Left ventricle myocardium inferior (tissue), 1 donor: ENCODE results near the gene CCDC106. TPM values are rescaled to one million over a fixed set of nuclear protein-coding genes. Genes with fewer than 3 reads are reported as not detected.

Source experiments
- DNase-seq: peaks from one replicate; pipeline ENCODE4 v3.0.0-alpha.2; 2020
- H3K27ac ChIP-seq: fragments of 200-600 bp; replicated peaks from 2 replicates; pipeline ENCODE4 v1.8.0; 2021
- H3K27me3 ChIP-seq: fragments of 200-600 bp; 2 replicates; pipeline ENCODE4 v1.8.0; 2021; ENCODE audit warnings: low read depth
- H3K36me3 ChIP-seq: fragments of 200-600 bp; 2 replicates; pipeline ENCODE4 v1.8.0; 2021
- H3K4me1 ChIP-seq: fragments of 200-600 bp; 2 replicates; pipeline ENCODE4 v1.8.0; 2021
- H3K4me3 ChIP-seq: fragments of 200-600 bp; 2 replicates; pipeline ENCODE4 v1.8.0; 2021; ENCODE audit warnings: mild to moderate bottlenecking, moderate library complexity
- H3K9me3 ChIP-seq: fragments of 200-600 bp; replicated peaks from 2 replicates; pipeline ENCODE4 v1.8.0; 2021
- intact Hi-C: fragments of 100-400 bp; cut with micrococcal nuclease; formaldehyde crosslinking; loops from one replicate; pipeline ENCODE4 v1.11.0; 2022
- total RNA-seq: library from RNA; stranded (reverse); fragmentation: NEBNext Ultra II Directional; extraction: Animal tissue kit (Norgen Biotek cat#: 25700); gene quantifications from one replicate; pipeline ENCODE4 v1.2.1, GENCODE V29; 2021
- TF ChIP-seq, protein P1 (sequence below): fragments of 200-600 bp; IDR thresholded peaks from 2 replicates; pipeline ENCODE4 v1.8.0; 2021; ENCODE audit warnings: antibody characterized with exemption, mild to moderate bottlenecking, borderline replicate concordance
- donor health status: DM: no; HTN: yes; CAD: no; lungs with severe emphysema.

Gene CCDC106
- total RNA-seq, 1 donor from 2014 or later: 14.6 TPM

DNA sequence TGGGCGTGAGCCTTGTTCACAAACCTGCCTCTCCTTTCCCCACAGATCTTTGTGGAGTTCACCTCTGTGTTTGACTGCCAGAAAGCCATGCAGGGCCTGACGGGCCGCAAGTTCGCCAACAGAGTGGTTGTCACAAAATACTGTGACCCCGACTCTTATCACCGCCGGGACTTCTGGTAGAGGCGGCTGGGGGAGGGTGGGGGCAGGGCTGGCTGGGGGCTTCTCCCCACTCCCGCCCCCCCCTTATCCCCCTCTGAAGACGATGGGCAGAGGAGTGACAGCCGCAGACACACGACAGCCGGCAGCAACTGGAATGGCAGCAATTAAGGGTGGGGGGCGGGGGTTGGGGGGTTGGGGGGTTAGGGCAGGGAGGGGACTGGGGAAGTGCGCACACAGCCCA is 25.9 kb downstream of the CCDC106 start:
- H3K36me3 ChIP-seq: peaks cover 44% of the 10 kb centered on the region
- no peak for DNase-seq
- TF ChIP-seq, protein P1, sequence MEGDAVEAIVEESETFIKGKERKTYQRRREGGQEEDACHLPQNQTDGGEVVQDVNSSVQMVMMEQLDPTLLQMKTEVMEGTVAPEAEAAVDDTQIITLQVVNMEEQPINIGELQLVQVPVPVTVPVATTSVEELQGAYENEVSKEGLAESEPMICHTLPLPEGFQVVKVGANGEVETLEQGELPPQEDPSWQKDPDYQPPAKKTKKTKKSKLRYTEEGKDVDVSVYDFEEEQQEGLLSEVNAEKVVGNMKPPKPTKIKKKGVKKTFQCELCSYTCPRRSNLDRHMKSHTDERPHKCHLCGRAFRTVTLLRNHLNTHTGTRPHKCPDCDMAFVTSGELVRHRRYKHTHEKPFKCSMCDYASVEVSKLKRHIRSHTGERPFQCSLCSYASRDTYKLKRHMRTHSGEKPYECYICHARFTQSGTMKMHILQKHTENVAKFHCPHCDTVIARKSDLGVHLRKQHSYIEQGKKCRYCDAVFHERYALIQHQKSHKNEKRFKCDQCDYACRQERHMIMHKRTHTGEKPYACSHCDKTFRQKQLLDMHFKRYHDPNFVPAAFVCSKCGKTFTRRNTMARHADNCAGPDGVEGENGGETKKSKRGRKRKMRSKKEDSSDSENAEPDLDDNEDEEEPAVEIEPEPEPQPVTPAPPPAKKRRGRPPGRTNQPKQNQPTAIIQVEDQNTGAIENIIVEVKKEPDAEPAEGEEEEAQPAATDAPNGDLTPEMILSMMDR: no peak
- no peaks in the 10 kb centered on the region for H3K27me3 ChIP-seq
- H3K4me1 ChIP-seq: peaks cover 78% of the 10 kb centered on the region
- no peaks in the 10 kb centered on the region for H3K9me3 ChIP-seq
- H3K27ac ChIP-seq: peak overlapping the region; percentile 27
- intact Hi-C loops: no loop called here
- peak overlapping the region; percentile 93 for H3K4me3 ChIP-seq

DNA sequence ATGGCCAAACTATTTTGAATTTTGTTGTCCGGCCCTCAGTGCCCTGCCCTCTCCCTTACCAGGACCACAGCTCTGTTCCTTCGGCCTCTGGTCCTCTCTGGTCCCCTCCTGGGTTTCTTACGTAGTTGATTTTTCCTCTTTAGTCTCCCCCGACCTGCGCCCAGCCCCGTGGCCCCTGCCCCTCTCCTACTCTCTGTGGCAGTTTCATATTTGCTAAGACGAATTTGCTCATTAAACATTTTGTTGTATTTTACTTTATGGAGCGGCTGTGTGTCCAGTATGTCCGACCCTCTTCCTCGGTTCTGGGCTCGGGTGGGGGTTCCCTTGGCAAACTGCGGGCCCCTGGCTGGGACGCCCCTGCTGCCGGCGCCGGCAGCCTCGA is 26.4 kb downstream of the CCDC106 start:
- H3K36me3 ChIP-seq: peaks cover 44% of the 10 kb centered on the region
- intact Hi-C loops: no loop called here
- peaks cover 84% of the 10 kb centered on the region for H3K4me1 ChIP-seq
- TF ChIP-seq, protein P1: no peak
- no peaks in the 10 kb centered on the region for H3K27me3 ChIP-seq
- H3K27ac ChIP-seq: peak overlapping the region; percentile 97
- H3K9me3 ChIP-seq: no peaks in the 10 kb centered on the region
- peak overlapping the region; percentile 93 for H3K4me3 ChIP-seq
- DNase-seq: no peak

DNA sequence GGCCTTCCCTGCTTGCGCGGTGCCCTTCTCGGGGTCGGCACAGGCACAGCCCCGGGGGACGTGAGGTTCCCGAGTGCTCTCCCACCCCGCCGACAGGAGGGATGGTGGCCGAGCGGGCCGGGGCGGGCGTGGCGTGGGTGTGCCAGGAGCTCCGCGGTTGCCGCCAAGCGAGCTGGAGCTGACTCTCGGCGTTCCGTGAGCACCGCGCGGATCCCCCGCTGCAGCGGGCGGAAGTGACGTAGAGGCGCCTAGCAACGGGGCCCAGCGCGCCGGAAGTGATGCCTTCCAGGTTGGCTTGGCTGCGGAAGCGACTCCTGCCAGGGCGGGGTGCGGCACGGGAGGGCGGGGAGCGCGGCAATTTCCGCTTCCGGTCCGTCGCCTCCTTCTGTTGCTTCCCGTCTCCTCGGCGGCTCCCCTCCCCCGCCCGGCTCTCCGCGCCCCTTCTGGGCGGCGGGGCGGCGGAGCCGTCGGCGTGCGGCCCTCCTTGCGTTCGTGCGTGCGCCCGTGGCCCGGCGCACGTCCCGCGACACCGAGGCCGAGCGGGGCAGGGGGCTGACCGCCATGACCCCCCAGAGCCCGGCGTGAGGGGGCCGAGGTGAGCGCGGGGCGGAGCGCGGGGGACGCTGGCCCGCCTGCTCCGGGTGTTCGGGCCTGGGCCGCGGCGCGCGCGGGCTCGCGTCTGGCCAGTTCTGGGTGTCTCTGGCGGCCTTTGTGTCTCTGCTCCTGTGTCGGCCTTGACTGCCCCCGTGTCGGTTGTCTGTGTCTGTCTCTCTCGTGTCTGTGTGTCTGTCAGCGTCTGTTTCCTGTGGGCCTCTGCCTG is 27.0 kb downstream of the CCDC106 start, which contains the start of gene EPN1:
Gene EPN1, plus strand, starts transcription at position 386 of the 820 bp plus-strand sequence. CDS start 3,402 bp downstream, outside the sequence.
- Histone ChIP-seq H3K4me3 (peak within 1 kb of the TSS; percentile 93), H3K27me3 (no peaks in the 10 kb centered on the region), H3K36me3 (peaks cover 44% of the 10 kb centered on the region), H3K9me3 (no peaks in the 10 kb centered on the region), H3K4me1 (peaks cover 87% of the 10 kb centered on the region), H3K27ac (peak within 1 kb of the TSS; percentile 97)
- peak; percentile 97 for DNase-seq
- intact Hi-C loops: no loop called here
- TF ChIP-seq, protein P1: no peak

DNA sequence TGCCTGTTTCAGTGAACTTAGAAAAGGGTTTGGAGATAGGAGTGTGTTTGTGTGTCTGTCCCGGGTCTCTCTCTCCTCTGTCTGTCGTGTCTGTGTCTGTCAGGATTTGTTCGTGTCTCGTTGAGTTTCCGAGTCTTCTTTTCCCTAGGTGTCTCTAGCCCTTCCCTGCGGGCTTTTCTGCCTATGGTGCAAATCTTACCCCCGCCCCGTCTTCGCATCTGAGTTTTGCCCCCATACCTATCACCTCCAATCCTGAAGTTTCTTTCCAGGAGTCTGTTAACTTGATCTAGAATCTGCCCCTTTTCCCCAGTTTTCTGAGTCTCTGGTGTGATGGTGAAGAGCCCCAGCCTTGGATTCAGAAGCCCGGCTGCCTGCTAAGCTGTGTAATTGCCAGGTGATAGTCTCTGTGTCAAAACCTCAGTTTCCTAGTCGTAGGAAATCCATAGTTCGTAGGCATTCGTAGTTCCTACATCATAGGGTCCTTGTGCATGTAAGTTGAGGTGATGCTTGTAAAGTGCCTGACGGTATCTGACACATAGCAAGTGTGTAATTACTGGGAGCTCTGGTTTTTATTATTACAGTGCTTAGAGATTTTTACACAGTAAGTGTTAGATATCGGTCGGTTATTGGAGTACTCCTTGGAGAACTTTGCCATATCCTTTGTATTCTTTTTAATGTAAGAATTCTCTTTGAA is 27.8 kb downstream of the CCDC106 start:
- peaks cover 44% of the 10 kb centered on the region for H3K36me3 ChIP-seq
- no peak for DNase-seq

DNA sequence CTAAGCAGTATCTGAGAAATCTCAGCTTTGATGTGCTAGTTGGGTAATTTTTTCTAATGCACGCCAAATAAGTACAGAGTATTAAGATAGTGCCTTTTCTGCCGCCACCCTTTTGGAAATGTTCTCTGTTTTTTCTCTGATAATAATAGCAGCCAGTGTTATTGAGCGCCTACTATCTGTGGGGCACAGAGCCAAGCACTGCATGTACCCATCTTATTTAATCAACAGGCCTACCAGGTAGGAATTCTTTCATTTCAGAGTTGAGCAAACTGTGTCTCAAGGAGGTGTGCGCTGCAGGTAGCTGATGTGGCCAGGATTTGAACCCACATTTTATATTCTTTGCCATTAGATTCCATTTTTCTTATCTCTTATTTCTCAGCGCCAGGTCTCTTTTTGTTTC is 28.4 kb downstream of the CCDC106 start:
- Histone ChIP-seq H3K9me3 (no peaks in the 10 kb centered on the region), H3K36me3 (peaks cover 49% of the 10 kb centered on the region), H3K4me3 (peak overlapping the region; percentile 93), H3K27me3 (no peaks in the 10 kb centered on the region), H3K27ac (peak overlapping the region; percentile 97), H3K4me1 (peaks cover 88% of the 10 kb centered on the region)
- TF ChIP-seq, protein P1: no peak
- intact Hi-C loops: no loop called here
- no peak for DNase-seq

More for the DNA sequence above, 27.8 kb downstream of the CCDC106 start:
- Histone ChIP-seq H3K9me3 (no peaks in the 10 kb centered on the region), H3K27ac (peak overlapping the region; percentile 97), H3K4me3 (peak overlapping the region; percentile 93), H3K4me1 (peaks cover 87% of the 10 kb centered on the region), H3K27me3 (no peaks in the 10 kb centered on the region)
- TF ChIP-seq, protein P1: no peak
- intact Hi-C loops: no loop called here
